Measurements from ENCODE around the gene HPN. TPM values are rescaled to one million over a fixed set of nuclear protein-coding genes. Genes with fewer than 3 reads are reported as not detected.
A peak's percentile ranks its signal among the peaks of the same experiment; 100 is the strongest.

The HPN gene
- total RNA-seq, 1 experiment from 2014 or later: 10.6 TPM

DNA sequence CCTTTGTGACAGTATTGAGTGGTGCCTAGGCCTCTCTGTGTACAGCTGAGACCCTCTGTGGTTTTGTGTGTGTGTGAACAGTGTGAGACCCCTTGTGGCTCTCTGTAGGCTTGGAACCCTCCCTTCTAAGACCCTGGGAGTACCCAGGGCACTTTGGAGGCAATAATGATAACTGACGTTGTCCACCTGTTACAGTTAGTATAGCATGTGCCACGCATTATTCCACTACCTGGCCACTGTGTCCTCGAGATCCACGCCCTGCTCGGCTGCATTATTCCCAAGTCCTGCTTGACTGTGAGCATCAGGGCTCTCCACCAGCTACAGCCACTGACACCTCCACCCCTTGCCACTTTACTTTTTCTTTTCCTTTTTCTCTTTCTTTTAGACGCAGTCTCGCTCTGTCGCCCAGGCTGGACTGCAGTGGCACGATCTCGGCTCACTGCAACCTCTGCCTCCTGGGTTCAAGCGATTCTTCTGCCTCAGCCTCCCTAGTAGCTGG is 39.4 kb upstream of the HPN start:
- no peak for DNase-seq
- Histone ChIP-seq H3K27me3 (ENCODE audit: insufficient read depth, low read length) (no peaks in the 10 kb centered on the region), H3K23ac (ENCODE audit: insufficient read length, low read depth, low read length) (no peak overlapping the region), H3K4me1 (ENCODE audit: insufficient read depth, low read length) (peaks cover 3% of the 10 kb centered on the region; the same call in 1 of the 2 replicates), H3K9me3 (ENCODE audit: control insufficient read depth, low read depth, low read length) (no peaks in the 10 kb centered on the region), H3K4ac (ENCODE audit: low read depth, low read length) (no peak overlapping the region), H4K5ac (ENCODE audit: insufficient read length, low read depth, low read length) (no peak overlapping the region), H3K79me1 (ENCODE audit: insufficient read depth, low read depth, low read length, poor library complexity, severe bottlenecking) (peaks cover 11% of the 10 kb centered on the region), H3K4me2 (ENCODE audit: insufficient read depth, insufficient read length, low read length) (peak overlapping the region; percentile 83), H3K14ac (ENCODE audit: insufficient read depth, low read length) (no peak overlapping the region), H3K79me2 (ENCODE audit: insufficient read depth, low read length) (peaks cover 46% of the 10 kb centered on the region; the same call in 1 of the 2 replicates), H2BK20ac (ENCODE audit: low read depth, low read length, poor library complexity, severe bottlenecking) (no peak overlapping the region), H3T11ph (ENCODE audit: low read length) (no peak overlapping the region), H4K20me1 (ENCODE audit: control insufficient read depth, insufficient read depth, insufficient read length) (peaks cover 2% of the 10 kb centered on the region), H4K8ac (replicated peaks; ENCODE audit: insufficient read length, low read depth, low read length) (no peak overlapping the region), H3K18ac (ENCODE audit: insufficient read length, low read depth, low read length) (no peak overlapping the region), H3K23me2 (ENCODE audit: insufficient read length, low read depth, low read length, poor library complexity, severe bottlenecking) (peaks cover 21% of the 10 kb centered on the region), H4K91ac (ENCODE audit: insufficient read length, low read depth, low read length) (no peak overlapping the region), H2BK5ac (ENCODE audit: insufficient read length, low read length) (no peak overlapping the region), H2BK120ac (ENCODE audit: low read depth, low read length, poor library complexity, severe bottlenecking) (no peak overlapping the region), H2BK12ac (ENCODE audit: insufficient read length, low read depth, low read length) (no peak overlapping the region), H3K56ac (ENCODE audit: insufficient read length, low read depth, low read length) (no peak overlapping the region), H2BK15ac (ENCODE audit: low read depth, low read length) (no peak overlapping the region), H3K27ac (ENCODE audit: insufficient read length, low read depth, low read length) (no peak overlapping the region), H2AK5ac (ENCODE audit: insufficient read length, low read length) (no peak overlapping the region), H2AFZ (ENCODE audit: low read length) (no peak overlapping the region), H3K9ac (ENCODE audit: extremely low read depth, insufficient read length, low read length) (no peak overlapping the region)
- peak overlapping the region; percentile 98 to 100 for H3K4me3 Mint-ChIP-seq
- H3K36me3 Mint-ChIP-seq (ENCODE audit: insufficient read depth in 1 of 3, low read depth in 3 of 3): peaks cover 42 to 51% (median 47%) of the 10 kb centered on the region in 3 experiments
- H3K27ac Mint-ChIP-seq: peak overlapping the region; percentile 78 to 89 (median 78); a peak in 6 of 7 replicates
- no peaks in the 10 kb centered on the region; the same call in 1 of the 2 replicates for H3K27me3 Mint-ChIP-seq (ENCODE audit: low read depth)
- peaks cover 38 to 51% of the 10 kb centered on the region in 2 experiments for H3K4me1 Mint-ChIP-seq
- TF ChIP-seq, protein P1, sequence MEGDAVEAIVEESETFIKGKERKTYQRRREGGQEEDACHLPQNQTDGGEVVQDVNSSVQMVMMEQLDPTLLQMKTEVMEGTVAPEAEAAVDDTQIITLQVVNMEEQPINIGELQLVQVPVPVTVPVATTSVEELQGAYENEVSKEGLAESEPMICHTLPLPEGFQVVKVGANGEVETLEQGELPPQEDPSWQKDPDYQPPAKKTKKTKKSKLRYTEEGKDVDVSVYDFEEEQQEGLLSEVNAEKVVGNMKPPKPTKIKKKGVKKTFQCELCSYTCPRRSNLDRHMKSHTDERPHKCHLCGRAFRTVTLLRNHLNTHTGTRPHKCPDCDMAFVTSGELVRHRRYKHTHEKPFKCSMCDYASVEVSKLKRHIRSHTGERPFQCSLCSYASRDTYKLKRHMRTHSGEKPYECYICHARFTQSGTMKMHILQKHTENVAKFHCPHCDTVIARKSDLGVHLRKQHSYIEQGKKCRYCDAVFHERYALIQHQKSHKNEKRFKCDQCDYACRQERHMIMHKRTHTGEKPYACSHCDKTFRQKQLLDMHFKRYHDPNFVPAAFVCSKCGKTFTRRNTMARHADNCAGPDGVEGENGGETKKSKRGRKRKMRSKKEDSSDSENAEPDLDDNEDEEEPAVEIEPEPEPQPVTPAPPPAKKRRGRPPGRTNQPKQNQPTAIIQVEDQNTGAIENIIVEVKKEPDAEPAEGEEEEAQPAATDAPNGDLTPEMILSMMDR (conservative IDR thresholded peaks at IDR 0.05): no peak
- peaks cover 0 to 2% of the 10 kb centered on the region in 2 experiments; a peak in 3 of 5 replicates for H3K9me3 Mint-ChIP-seq
- WGBS (ENCODE audit: extremely low coverage, insufficient read length, low lambda C conversion rate): no CpG with 5 or more reads among the region's 11 CpGs

Measured in H9 (cell line).